WERI-Rb-1 (cell line): ENCODE data around the gene RASA3.

Experiments used
- DNase-seq: peaks from one replicate; pipeline ENCODE4 v3.0.0-alpha.2; 2020
- H3K27ac ChIP-seq: fragments of 250-450 bp; sonication (Bioruptor Pico); 2 replicates; pipeline ENCODE4 v1.5.1; 2020; ENCODE audit warnings: mild to moderate bottlenecking, moderate library complexity
- H3K27me3 ChIP-seq: fragments of 250-450 bp; sonication (Bioruptor Pico); 2 replicates; pipeline ENCODE4 v1.5.1; 2021; ENCODE audit warnings: mild to moderate bottlenecking, low read depth, moderate library complexity; ENCODE audit not compliant: insufficient read depth, severe bottlenecking
- H3K36me3 ChIP-seq: fragments of 250-450 bp; sonication (Bioruptor Pico); 2 replicates; pipeline ENCODE4 v1.5.1; 2020; ENCODE audit warnings: mild to moderate bottlenecking, moderate library complexity
- H3K4me3 ChIP-seq: 2 replicates; pipeline ENCODE4 v1.5.1; 2011; ENCODE audit warnings: low read depth, mild to moderate bottlenecking, control low read depth, low read length
- H3K9me3 ChIP-seq: fragments of 250-450 bp; sonication (Bioruptor Pico); 2 replicates; pipeline ENCODE4 v1.5.1; 2021; ENCODE audit warnings: mild to moderate bottlenecking, moderate library complexity; ENCODE audit not compliant: severe bottlenecking
- TF ChIP-seq, protein P1 (sequence below): IDR thresholded peaks from 2 replicates; pipeline ENCODE4 v1.5.1; 2011; ENCODE audit warnings: low read depth, mild to moderate bottlenecking, control low read depth, inconsistent platforms, low read length

Gene RASA3

DNA sequence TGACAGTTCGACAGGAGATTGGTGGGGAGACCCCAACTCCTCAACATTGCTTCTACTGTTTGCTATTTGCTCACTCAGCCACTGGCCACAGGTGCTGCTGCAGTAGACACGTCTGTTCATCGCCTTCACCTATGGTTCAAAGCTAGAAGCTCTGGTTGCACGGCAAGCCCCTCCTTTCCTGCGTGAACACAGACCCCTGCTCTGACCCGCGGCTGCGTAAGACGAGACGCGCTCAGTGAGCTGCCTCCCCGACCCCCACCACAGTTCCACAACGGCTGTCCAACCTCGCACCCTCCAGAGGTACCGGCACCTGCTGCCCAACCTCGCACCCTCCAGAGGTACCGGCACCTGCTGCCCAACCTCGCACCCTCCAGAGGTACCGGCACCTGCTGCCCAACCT, 6.8 kb downstream of the RASA3 start:
- no peaks in the 10 kb centered on the region for H3K27me3 ChIP-seq
- H3K4me3 ChIP-seq = no peak overlapping the region
- TF ChIP-seq, protein P1, sequence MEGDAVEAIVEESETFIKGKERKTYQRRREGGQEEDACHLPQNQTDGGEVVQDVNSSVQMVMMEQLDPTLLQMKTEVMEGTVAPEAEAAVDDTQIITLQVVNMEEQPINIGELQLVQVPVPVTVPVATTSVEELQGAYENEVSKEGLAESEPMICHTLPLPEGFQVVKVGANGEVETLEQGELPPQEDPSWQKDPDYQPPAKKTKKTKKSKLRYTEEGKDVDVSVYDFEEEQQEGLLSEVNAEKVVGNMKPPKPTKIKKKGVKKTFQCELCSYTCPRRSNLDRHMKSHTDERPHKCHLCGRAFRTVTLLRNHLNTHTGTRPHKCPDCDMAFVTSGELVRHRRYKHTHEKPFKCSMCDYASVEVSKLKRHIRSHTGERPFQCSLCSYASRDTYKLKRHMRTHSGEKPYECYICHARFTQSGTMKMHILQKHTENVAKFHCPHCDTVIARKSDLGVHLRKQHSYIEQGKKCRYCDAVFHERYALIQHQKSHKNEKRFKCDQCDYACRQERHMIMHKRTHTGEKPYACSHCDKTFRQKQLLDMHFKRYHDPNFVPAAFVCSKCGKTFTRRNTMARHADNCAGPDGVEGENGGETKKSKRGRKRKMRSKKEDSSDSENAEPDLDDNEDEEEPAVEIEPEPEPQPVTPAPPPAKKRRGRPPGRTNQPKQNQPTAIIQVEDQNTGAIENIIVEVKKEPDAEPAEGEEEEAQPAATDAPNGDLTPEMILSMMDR = no peak
- H3K9me3 ChIP-seq = no peaks in the 10 kb centered on the region
- DNase-seq = no peak
- H3K36me3 ChIP-seq = no peaks in the 10 kb centered on the region
- peak overlapping the region; percentile 72; the same call in 1 of the 2 replicates for H3K27ac ChIP-seq

DNA sequence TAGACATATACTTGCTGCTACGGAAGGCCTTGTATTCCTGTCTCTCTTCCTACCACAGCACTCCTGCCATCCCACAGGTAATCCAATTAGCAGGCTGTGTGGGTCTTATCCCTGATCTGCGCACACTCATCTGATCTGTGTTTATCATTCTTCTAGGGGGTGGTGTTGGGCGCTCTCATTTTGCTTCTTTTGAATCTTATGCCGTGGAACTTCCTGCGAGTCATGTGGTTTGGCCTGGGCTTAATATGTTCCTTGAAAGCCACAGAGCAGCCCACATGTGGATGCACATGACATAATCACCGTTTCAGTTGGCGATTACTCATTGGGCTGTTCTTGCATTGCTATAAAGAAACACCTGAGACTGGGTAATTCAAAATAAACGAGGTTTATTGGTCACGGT, 7.5 kb downstream of the RASA3 start:
- no peaks in the 10 kb centered on the region for H3K9me3 ChIP-seq
- H3K27me3 ChIP-seq = no peaks in the 10 kb centered on the region
- H3K4me3 ChIP-seq = peak overlapping the region; percentile 6; the same call in 1 of the 2 replicates
- TF ChIP-seq, protein P1 = no peak
- peak overlapping the region; percentile 72 for H3K27ac ChIP-seq
- H3K36me3 ChIP-seq = no peaks in the 10 kb centered on the region
- peak; percentile 83 for DNase-seq

DNA sequence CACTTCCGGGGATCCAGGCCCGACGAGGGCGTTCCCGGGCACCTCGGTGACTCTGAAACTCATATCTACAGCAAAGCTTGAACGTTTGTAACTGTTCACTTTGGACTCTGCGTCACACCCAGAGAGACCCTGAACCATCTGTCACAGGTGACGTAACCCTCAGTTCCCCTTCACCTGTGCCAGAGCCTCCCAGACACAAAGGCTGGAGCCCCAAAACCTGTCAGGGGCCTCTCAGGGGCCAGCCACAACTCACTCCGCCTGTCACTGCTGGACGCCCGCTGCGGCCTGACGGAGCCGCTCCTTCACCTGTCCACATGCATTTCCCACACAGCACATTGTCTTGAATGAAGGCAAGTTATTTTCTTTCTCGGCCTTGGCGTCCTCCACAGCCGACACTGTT, 8.0 kb downstream of the RASA3 start:
- H3K4me3 ChIP-seq = peak overlapping the region; percentile 6; the same call in 1 of the 2 replicates
- TF ChIP-seq, protein P1 = no peak
- H3K36me3 ChIP-seq = no peaks in the 10 kb centered on the region
- no peaks in the 10 kb centered on the region for H3K27me3 ChIP-seq
- peak; percentile 61 for DNase-seq
- H3K27ac ChIP-seq = peak overlapping the region; percentile 72
- no peaks in the 10 kb centered on the region for H3K9me3 ChIP-seq

DNA sequence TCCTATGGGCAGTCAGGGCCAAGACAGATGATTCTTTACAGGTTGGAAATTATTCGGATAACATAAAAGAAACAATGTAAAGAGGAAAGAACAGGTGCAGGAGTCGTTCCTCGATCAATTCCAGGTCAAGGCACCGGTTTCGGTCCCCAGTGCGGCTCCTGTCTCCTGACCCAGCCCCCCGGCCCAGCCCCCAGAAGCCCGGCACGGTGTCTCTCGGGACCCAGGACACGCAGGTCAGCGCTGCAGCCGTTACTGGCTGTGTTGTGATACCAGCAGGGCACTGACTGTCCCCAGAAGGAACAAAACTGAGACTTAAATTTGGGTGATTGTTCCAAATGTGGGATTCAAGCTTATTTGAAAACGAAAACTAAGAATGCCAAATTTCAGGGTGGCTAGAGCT, 8.5 kb downstream of the RASA3 start:
- no peak for DNase-seq
- Histone ChIP-seq H3K27me3 (no peaks in the 10 kb centered on the region), H3K27ac (peak overlapping the region; percentile 72), H3K9me3 (no peaks in the 10 kb centered on the region), H3K4me3 (no peak overlapping the region), H3K36me3 (no peaks in the 10 kb centered on the region)
- TF ChIP-seq, protein P1 = no peak

DNA sequence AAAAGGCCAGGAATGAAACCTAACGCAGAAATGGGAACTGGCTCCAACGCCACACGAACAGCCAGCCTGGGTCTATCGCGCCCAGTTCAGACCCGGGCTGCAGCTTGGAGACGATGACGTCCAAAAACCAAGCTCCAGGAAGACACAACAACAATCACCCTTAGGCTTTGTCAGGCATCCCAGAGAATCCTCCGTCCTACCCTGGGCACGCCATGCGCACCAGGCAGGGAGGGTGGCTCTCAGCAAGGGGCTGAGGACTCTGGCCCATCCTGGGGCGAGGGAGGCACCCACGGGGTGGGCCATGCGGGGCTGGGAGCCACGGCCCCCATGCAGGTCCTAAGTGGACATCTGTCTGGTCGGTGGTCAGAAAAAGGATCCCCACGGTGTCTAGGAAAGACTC, 9.0 kb downstream of the RASA3 start:
- no peak for DNase-seq
- Histone ChIP-seq H3K27ac (peak overlapping the region; percentile 72), H3K36me3 (no peaks in the 10 kb centered on the region), H3K4me3 (no peak overlapping the region), H3K27me3 (peaks cover 2% of the 10 kb centered on the region), H3K9me3 (no peaks in the 10 kb centered on the region)
- TF ChIP-seq, protein P1 = no peak

DNA sequence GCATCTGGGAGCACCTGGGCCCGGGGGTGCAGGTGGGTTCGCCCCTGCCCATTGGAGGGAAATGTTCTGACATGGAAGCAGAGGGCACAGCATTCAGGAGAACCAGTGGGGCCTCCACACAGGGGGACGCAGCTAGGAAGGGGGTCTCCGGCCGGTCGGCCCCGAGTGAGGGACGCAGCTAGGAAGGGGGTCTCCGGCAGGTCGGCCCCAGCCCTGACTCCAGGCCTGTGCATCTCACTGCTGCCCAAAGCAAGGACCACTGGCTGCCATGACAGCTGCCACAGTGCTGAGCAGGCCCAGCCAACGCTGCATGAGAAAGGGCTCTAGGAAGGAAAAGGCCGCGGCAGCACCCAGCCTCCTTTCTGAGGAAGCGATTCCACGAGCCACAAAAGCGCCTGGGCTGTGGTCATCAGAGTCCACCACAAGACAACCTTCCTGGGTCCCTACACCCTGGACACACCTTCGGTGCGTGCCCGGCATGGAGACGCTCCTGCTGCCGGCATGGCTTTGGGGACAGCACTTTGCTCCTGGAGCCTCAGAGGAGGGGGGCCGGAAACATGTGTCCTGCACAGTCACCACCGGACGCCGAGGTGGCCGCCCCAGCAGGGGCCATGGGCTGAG, 9.7 kb downstream of the RASA3 start:
- no peak overlapping the region for H3K27ac ChIP-seq
- no peak overlapping the region for H3K4me3 ChIP-seq
- TF ChIP-seq, protein P1 = no peak
- no peaks in the 10 kb centered on the region for H3K9me3 ChIP-seq
- peaks cover 3% of the 10 kb centered on the region for H3K27me3 ChIP-seq
- no peaks in the 10 kb centered on the region for H3K36me3 ChIP-seq
- DNase-seq = no peak
